ENCODE results near the gene PYGB.
"Not testable (repeated sequence)": the region's sequence is repeated elsewhere in the genome, so short reads cannot be mapped to it uniquely, and the experiment has no call there.

PYGB gene

GRCh38 chr20:25296094-25297093, 48.5 kb downstream of the PYGB start:
- DNase-seq: peak; percentile 81

DNA sequence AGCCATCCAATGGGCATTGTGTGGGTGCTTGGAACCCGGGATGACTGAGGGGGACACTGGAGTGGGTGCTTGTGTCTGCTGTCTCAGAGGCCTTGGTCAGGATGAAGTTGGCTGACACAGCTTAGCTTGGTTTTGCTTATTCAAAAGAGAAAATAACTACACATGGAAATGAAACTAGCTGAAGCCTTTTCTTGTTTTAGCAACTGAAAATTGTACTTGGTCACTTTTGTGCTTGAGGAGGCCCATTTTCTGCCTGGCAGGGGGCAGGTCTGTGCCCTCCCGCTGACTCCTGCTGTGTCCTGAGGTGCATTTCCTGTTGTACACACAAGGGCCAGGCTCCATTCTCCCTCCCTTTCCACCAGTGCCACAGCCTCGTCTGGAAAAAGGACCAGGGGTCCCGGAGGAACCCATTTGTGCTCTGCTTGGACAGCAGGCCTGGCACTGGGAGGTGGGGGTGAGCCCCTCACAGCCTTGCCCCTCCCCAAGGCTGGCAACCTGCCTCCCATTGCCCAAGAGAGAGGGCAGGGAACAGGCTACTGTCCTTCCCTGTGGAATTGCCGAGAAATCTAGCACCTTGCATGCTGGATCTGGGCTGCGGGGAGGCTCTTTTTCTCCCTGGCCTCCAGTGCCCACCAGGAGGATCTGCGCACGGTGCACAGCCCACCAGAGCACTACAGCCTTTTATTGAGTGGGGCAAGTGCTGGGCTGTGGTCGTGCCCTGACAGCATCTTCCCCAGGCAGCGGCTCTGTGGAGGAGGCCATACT, 49.4 kb downstream of the PYGB start:
- no peak for DNase-seq

DNA sequence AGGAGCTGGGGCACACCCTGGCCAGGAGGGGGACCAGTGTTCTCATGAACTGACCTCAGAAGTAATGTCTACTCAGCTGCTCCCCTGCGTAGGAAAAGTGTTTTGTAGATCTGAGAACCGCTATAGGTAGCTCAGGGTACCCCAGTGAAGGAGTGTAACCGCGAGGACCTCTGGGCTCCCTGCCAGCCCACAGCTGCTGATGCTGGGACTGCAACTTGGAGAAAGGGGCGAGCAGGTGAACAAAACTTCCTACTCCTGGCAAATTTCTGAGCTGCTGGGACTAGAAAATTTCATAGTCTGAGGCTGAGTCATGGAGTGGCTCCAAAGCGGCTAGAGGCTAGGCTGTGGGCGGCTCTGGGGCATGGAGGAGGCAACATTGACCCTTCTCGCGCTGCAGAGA, 51.9 kb downstream of the PYGB start:
- no peak for DNase-seq

GRCh38 chr20:25300496-25301170, 52.7 kb downstream of the PYGB start:
- DNase-seq: no peak

DNA sequence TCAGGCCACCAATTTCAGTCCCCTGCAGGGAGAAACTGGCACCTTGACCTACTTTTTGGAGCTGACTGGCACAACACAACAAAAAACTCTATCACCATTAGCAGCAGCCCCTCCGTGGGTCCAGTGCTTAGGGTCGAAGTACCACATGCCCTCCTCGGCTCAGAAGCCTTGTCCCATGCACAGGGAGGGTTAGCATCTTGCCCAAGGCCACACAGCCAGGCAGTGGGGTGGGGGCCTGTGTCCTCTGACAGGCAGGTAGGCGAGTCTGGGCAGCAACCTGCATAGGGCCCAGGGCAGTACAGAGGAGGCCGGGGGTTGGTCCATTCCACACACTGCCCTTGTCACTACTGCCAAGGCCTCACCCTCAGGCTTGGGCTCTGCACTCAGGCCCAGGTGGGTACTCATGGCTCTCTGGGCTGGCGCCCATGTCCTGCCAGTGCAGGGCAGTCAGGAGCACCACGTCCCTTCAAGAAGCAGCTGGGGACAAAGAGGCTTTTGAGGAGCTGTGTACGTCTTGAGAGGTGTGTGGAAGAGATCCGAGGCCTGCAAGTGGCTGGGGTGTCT, 53.6 kb downstream of the PYGB start:
- DNase-seq: no peak

GRCh38 chr20:25302596-25302995, 54.7 kb downstream of the PYGB start:
- DNase-seq: no peak

- DNase-seq: peak; percentile 7
Measured at GRCh38 chr20:25303292-25304024, 55.6 kb downstream of the PYGB start.

DNA sequence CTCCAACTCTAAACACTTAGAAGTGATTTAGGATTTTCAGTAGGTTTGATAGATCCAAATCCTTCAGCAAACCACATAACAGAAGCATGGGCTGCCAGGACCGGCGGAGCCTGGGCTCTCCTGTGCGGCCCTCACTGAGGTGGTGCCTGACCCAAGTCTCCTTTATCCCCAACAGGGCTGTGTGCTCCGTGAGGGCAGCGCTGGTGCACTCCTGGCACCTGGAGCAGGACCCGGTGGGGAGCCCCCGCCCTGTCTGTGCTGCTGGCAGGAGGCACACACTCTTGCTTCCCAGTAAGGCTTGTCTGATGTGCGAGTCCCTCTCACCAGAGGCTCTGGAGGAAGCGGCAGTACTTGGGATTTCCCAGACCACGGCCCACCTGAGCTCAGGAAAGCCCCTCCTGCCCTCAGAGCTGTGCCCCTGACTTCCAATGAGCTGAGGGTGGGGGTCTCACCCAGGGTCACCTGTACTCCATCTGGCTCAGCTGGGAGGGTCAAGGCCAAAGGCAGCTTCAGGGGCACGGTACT, 56.2 kb downstream of the PYGB start:
- DNase-seq: peak; percentile 7

- no peak for DNase-seq
Measured at GRCh38 chr20:25306991-25307903, 59.4 kb downstream of the PYGB start.

- no peak for DNase-seq
Measured at GRCh38 chr20:25308083-25308491, 60.2 kb downstream of the PYGB start.

DNA sequence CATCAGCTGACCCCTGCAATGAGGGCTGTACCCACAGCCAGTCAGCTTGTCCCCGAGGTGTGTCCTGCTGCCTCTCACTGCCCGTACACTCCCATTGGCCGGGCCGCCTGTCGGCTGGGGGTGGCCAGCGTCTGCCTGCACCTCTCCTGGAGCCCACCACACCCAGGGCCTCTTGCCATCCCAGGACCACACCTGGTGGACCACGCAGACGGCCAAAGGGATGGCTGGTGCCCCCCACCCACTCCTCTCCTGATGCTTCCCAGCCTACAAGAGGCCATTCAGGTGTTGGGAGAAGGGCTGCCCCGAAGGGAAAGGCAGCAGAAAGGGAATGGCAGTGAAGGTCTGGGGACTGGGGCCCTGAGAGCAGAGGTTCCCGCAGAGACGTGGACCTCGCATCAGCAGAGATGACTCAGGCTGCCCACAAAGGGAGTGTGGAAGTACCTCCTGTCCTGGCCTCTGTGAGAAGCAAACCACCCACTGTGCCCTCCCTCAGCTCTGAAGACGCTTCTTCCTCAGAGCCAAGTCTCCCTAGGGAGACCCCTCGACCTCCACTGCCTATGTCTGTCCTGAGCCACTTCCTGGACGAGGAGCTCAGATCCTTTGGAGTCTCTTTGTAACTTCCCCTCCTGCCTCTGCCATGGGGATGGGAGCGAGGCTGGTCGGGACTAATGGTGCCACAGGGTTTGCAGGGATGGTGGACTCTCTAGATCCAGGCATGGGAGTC, 60.9 kb downstream of the PYGB start:
- DNase-seq: no peak

DNA sequence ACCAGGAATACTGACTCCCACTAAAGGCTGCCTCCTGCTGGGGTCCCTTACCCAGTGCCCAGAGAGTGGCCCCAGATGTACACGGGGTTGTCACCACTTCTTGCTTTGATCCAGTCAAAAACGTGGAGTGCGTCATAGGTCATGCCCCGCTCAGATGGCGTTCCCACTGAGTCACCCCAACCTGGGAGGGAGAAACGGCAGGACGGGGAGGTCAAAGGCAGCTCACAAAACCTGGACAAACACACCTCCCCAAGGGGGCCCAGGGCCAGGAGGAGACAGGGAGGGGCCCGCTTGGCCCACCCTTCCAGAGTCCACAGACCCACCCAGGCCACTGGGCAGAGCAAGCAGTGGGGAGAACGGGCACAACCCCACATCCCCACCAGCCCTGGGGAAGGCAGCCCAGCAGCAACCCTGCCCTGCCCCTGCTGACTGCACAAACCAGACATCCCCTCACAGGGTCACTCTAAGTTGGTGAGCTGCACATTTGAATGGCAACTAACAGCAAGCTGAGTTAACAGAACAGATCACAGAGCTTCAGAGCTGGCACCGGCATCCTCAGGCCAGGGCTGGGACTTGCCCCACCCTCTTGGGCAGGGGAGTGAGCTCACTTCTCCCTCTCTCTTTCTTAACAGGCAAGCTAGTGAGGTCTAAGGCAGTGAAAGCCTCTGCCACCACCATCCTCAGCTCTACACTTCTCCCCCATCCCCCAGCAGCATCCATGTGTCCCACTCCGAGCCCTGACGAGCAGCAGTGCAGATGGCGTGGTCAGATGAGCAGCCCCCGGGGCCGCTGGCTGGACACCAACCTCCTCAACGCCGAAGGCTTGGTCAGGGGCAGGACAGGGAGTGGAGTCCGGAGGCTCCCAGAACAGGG, 61.7 kb downstream of the PYGB start:
- no peak for DNase-seq

DNA sequence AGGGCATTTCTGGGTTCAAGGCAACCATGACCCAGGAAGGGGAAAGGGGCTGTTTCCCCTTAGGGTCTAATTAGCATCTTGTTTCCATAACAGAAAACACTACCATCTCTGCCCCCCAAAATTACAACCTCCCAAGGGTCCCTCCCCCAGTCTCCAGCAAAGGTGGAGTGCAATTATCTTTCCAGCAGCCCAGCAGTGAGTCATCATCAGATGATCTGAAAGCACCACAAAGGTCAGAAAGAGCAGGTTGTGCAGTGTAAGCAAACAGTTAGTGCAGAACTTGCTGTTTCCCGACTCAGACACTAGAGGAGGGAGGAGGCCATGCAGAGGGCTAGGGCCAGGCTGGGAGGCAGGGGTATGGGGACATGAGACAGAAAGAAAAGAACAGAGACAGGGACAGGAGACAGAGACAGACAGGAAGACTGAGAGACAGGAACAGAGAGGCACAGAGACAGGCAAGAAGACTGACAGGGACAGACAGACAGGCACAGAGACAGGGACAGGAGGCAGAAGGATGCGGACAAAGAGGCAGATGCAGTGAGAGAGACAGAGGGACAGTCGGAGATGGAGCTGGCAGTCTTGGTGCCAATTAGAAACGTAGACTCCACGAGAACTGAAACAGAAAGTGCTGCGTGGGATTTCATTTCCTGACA, 62.5 kb downstream of the PYGB start:
- no peak for DNase-seq

DNA sequence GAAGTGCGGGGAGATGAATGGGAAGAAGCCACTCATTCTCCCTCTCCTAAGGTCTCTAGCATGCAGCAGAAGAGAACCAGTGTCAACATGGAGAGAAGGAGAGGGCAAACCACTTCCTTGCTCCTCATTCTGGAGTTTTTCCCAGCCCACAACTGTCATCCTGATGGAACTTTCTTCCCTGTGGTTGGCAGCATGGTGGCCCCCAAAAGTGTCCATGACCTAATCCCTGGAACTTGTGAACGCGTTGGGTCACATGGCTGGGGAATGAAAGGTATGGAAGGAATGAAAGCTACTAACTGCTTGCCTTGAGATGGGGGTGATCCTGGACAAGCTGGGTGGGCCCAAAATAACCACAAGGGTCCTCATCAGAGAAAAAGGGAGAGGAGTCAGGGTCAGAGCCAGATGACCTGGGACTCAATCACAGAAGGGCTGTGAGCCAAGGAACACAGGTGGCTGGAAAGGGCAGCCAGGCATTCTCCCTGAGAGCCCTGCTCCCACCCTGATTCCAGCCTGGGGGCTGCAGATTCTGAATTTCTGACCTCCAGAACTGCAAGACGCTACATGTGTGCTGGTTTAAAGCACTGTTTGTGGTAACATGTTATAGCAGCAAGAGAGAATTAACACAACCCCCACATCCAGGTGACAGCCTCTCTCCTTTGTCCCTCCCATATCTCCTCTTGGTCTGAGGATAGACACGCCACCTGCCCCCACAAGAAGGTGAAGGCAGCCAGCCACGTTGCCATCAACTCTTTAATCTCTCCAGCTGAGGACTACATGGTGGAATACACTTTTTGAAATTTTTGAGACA, 63.2 kb downstream of the PYGB start:
- no peak for DNase-seq

- DNase-seq: not testable (repeated sequence)
Measured at GRCh38 chr20:25312716-25313115, 64.8 kb downstream of the PYGB start.

GRCh38 chr20:25313593-25313992, 65.7 kb downstream of the PYGB start:
- no peak for DNase-seq

All from 8988T (cell line).